H1 (cell line): ENCODE results near the gene LONP2.

ENCODE experiments used
- CBX8 ChIP-seq: fragments of 300-800, 300-1000 bp; sonication (generic); IDR thresholded peaks from 2 replicates; pipeline ENCODE4 v1.7.1; 2016; ENCODE audit warnings: low read depth, low read length, borderline replicate concordance
- CTCF ChIP-seq, 3 experiments: IDR thresholded peaks; 1 replicate in 2 of 3; 2 replicates in 1 of 3; pipeline versions ENCODE4 v1.5.1 to v1.6.1; 2011; ENCODE audit warnings: low read length in 3 of 3, mild to moderate bottlenecking in 3 of 3, inconsistent platforms in 2 of 3, low read depth in 1 of 3, moderate library complexity in 1 of 3; ENCODE audit not compliant: insufficient read depth in 1 of 3; ENCODE audit errors: control extremely low read depth in 1 of 3
- EP300 ChIP-seq, 2 experiments: IDR thresholded peaks; 1 replicate in 1 of 2; 2 replicates in 1 of 2; pipeline ENCODE4 v1.6.1; 2011 to 2012; ENCODE audit warnings: low read depth in 2 of 2, low read length in 2 of 2, mild to moderate bottlenecking in 2 of 2, borderline replicate concordance in 1 of 2, inconsistent platforms in 1 of 2, moderate library complexity in 1 of 2
- JUND ChIP-seq: IDR thresholded peaks from 2 replicates; pipeline ENCODE4 v1.6.1; 2011; ENCODE audit warnings: mild to moderate bottlenecking, improper control_type of control experiment, low read length
- TF ChIP-seq, protein P1 (sequence below): IDR thresholded peaks from 2 replicates; pipeline ENCODE4 v1.6.1; 2011; ENCODE audit warnings: low read depth, mild to moderate bottlenecking, low read length; ENCODE audit not compliant: insufficient read depth
- TF ChIP-seq, protein P2 (sequence below): IDR thresholded peaks from 2 replicates; pipeline ENCODE4 v1.6.1; 2012; ENCODE audit warnings: inconsistent platforms

DNA sequence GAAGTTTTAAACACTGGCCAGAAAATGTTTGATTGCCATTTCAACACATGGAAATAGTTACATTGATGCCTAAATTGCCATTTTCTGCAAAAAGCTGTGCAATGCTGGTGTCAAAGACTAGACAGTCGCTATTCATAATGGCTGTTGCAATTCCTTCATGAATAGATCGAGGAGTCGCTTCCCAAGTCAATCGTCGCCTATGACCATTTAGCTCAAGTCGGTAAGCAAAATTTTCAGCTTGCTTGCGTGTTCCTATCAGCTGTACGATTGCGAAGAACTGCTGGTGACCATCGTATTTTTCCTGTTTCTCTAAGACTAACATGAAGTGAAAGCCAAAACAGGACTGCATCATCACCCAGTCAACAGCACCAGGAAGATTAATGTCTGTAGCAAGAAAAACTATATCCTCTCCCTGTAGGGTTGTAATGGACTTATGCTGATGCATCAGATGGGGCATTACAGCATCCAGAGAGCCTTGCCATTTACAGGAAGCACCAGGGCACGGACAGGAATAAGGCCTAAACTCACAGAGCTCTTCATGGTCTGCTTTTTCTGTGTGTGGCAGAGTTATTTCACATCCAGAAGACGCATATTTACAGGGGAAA lies 117.5 kb downstream of the LONP2 start:
- TF ChIP-seq, protein P1, sequence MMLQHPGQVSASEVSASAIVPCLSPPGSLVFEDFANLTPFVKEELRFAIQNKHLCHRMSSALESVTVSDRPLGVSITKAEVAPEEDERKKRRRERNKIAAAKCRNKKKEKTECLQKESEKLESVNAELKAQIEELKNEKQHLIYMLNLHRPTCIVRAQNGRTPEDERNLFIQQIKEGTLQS: no peak
- TF ChIP-seq, protein P2, sequence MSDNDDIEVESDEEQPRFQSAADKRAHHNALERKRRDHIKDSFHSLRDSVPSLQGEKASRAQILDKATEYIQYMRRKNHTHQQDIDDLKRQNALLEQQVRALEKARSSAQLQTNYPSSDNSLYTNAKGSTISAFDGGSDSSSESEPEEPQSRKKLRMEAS: no peak
- TF ChIP-seq JUND (no peak), CBX8 (no peak), CTCF (IDR thresholded peaks at IDR 0.05; ENCODE audit: control extremely low read depth in 1 of 3, insufficient read depth in 1 of 3, low read depth in 1 of 3, low read length in 3 of 3) (no peak), EP300 (IDR thresholded peaks at IDR 0.05; ENCODE audit: borderline replicate concordance in 1 of 2, low read depth in 2 of 2, low read length in 2 of 2) (no peak)
